HG03095 (cell line): ENCODE measurements around the gene FOCAD.

Experiments used
- ATAC-seq: cut with Tn5 transposase; IDR thresholded peaks from one replicate; pipeline ENCODE4 v1.9.1; 2021; ENCODE audit warnings: moderate library complexity; ENCODE audit not compliant: unreplicated experiment

Gene FOCAD

DNA sequence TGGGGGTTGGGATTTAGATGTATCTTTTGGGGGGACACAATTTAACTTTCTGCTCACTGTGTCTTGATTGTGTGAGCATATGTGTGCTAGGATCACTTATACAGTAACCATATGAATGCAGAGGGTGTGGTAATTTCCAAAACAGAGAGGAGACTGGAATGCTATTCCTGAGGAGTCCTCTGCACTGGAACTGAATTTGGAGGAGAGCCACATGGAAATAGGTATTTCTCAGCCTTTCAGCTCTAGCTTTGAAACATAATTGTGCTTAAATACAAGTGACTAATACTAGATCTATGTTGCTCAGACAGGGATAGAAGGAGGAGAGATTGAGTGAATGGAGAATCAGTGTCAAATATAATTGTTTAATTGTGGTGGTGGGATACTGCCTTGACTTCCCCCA lies 45.5 kb downstream of the FOCAD start:
- no peak for ATAC-seq

GRCh38 chr9:20732118-20732517 lies 48.1 kb downstream of the FOCAD start:
- no peak for ATAC-seq

- no peak for ATAC-seq
Measured at GRCh38 chr9:20734275-20734674, 50.2 kb downstream of the FOCAD start.

- ATAC-seq = no peak
Measured at GRCh38 chr9:20740304-20740703, 56.2 kb downstream of the FOCAD start.

DNA sequence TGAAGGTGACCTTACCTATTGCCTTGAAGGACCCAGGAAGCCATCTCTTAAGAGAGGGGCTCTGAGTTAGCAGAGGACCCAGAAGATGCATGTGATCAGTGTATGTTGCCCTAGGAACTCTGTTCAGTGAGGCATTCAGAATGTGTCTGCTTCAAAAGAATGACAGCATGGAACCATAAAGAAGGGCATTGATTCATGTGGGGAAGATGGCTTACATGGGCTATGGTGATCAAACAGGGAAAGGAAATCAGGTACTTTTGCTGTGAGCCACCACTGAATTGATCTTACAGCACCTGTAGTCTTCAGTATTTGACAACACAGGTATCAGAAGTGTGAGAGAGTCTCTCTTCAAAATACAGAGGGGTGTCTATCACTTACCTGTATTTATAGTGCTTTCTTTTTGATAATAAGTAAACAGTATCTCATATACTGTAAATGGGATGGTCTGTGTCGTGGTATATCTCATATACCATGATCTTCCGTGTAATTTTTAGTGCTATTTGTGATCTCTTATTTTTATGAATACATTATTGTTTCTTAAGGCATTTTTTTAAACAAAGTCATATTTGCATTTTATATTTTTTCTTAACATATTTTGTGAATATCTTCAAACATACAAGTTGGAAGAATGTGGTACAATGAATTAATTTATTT lies 57.0 kb downstream of the FOCAD start:
- ATAC-seq = no peak

- no peak for ATAC-seq
Measured at GRCh38 chr9:20742833-20743232, 58.8 kb downstream of the FOCAD start.

DNA sequence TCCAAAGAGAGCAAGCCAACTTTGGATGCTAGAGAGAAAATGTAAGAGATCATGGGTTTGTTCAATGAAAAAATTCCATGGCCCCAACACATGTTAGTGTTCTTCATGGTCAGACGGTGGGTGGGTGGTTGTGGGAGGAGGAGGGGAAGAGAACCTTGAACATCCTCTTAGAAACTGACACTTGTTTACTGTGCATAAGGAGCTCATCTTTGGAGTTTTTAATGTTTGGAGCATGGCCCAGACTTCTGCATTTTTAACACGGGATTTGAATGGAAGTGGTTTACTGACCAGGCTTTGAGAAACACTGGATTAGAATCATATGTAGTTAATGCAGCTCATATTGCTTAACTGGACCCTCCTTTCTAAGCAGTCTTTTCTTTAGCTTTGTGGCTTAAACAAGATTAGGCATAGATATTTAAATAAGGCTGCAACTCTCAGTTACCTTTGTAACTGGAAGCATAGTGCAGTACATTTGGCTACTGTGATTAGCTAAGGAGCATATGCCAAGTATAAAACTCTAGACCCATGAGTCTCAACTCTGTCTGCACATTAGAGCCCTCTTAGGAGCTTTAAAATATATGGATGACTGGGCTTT lies 60.1 kb downstream of the FOCAD start:
- no peak for ATAC-seq

DNA sequence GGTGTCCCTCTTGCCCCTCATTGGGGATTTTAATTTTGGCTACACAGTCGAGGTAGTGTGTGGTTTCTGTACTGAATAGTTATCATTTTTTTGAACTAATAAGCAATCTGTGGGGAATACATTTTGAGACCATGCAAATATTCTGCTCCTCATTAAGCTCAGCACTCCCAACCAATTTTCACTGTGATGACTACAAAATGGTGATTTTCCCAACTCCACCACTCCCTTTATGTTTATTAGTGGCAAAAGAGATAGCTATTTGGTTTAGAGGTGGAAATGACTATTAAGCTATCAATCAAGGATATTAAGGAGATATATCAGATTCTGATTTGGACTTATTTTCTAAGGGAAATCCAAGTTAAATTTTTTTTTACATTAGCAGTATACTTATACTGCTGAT lies 62.9 kb downstream of the FOCAD start:
- no peak for ATAC-seq

- ATAC-seq = no peak
Measured at GRCh38 chr9:20749496-20750198, 65.6 kb downstream of the FOCAD start.

GRCh38 chr9:20753761-20754160 lies 69.7 kb downstream of the FOCAD start:
- ATAC-seq = no peak

DNA sequence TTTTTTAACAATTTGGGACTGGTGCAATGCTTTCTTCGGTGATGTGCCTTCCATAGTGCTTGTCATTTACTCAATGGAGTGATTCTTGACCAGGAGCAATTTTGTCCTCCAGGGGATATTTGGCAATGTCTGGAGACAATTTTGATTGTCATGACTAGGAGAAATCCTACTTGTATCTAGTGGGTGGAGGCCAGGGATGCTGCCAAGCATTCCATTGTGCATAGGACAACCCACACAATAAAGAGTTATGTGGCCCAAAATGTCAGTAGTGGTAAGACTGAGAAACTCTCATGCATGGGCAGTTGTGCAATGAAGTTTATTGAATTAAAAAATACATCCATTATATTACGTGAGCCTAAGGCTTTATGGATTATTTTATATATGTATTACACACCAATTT lies 70.5 kb downstream of the FOCAD start:
- no peak for ATAC-seq

DNA sequence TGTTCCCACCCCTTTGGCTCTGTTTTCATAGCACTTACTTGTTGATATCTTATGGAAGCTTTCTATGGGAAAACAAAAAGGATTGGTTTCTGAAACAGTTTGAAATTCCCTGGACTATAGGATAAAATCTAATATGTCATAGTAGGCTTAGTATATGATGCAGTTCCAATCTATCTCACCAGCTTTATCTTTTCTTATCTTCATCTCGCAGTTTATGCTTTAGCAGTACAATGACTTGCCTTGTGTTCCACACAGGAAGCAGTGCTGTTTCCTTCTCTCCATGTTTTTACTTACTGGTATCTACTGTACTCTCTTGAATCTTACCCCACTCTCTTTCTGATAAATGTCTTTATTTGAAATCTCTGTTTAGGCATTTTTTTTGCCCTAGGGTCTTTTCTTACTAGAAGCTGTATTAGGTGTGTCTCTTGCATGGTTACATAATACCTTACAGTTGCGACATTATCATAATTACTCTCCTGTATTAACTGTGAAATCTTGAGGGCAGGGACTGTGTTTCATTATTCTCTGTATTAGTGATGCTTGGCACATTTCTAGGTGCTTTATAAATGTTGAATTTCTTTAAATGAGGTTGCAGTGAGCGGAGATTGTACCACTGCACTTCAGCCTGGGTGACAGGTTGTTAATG lies 76.3 kb downstream of the FOCAD start:
- ATAC-seq = no peak

GRCh38 chr9:20770947-20771346 lies 86.9 kb downstream of the FOCAD start:
- no peak for ATAC-seq

DNA sequence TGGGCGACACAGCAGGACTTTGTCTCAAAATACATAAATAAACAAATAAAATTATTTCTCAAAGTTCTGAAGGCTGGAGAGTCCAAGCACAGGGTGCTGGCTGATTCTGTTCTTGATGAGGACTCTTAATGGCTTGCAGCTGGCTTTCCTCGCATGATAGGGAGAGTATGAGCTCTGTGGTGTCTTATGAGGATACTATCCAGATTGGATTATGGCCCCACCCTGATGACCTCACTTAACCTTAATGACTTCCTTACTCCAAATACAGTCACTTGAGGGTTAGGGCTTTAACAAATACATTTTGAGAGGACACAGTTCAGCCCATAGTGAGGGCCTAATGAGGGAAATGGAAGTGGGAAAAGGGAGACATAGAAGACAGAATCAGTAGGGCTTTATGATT lies 87.7 kb downstream of the FOCAD start:
- ATAC-seq = no peak

DNA sequence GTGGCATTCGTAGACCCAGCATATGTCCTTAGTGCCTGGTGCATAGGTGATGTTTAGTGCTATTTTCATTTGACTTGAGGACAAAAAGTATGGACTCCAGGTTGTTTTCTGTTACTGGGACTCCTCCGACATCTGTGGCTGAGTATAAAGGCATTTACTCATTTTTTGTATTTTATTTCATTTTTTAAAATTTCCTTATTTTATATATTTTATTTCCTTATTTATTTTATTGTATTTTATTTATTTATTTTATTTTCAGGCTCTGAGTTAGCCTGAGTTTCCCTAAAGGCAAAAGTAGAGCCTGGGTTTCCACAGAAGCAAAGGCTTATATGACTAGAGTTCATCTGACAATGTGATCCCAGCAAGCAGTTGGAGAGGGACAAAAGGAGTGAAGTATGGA lies 91.6 kb downstream of the FOCAD start:
- no peak for ATAC-seq

DNA sequence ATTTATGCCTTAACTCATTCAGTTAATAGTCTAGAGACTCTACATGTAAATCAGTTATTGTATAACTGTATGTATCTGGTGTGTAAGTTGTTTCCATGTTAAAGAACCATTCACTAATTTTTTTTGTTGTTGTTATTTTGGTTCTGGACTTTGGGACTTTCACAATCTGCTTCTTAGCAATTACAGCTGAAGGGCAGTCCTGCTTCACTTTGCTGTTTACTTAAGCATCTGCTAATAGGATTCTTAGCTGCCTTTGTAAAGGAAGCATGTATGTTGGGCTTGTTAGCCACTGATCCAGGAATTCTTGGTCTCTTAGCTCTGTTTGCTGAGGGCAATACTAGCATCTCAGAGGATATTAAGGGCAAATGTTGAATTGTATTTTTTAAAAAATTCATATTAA lies 97.0 kb downstream of the FOCAD start:
- no peak for ATAC-seq

DNA sequence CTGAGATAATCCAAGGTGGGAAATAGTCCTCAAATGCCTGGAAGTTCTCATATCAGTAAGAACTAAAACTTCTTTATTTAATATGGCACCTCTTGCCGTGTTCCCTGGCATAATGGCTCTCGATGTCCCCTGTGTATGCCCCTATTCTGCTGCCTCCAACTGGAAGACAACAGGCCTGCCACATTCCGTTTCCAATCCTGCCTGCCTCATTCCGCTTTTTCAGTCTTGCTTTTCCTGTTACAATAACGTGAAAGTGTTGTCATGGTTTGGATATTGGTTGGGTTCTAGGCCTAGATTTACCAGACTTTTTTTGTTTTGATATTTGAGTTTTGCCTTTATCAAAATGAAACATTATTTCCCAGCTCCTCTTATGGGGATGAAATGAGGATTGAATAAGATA lies 98.2 kb downstream of the FOCAD start:
- ATAC-seq = no peak

DNA sequence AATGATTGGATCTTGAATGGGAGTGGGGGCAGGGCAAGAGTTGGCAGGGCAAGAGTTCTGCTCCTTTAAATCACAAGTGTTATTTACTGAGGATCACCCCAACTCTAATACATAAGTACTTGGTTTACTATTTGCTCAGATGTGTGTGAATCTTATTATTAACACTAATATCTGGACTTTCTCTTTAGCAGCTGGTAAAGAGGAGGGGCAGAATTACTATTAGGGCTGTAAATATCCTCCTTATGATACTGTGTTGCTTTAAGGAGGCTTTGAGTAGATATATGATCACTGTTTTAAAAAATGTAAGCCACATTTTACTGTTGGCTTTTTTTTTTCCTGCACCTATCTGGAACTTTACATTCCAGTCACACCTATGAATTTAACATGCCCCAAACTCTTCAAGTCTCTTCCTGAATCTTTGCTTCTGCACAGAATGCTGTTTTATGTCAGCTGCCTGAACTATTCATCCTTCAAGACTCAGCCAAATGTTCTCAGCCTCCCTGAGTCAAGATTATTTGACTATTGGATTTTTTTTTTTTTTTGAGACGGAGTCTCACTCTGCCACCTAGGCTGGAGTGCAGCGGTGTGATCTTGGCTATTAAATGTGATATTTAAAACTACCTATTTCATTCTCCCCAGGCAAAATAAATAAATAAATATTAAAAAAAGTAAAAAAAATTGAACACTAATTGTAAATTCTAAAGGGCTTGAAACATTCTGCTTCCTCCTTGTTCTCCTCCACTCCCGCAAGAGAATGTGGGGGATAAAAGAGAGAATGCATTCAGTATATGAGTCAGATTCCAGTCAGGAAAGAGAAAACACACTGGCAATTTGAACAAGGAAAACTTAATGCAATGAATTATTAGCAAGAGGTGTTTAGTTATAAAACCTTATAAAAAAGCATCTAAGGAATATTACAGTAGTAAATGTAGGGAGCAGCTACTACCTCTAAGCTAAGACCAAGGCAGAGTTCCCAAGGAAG lies 99.3 kb downstream of the FOCAD start:
- ATAC-seq = no peak

GRCh38 chr9:20784196-20784595 lies 100.1 kb downstream of the FOCAD start:
- no peak for ATAC-seq

DNA sequence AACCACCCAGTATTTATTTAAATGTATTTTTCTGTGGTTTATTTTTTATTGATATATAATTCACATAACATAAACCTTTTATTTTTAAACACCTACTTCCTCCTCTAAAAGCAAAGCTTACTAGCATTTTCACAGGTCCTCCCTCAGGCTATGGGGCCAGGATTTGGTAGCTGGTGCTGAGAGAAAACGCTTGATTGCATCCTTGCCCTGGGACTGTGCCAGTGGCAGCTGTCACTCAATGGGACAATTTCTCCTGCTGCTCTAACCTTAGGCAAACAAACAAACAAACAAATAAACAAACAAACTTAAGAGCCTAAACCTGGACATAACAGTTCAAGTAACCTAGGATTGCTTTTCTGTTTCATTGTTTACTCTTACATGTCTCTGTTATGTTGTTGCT lies 102.7 kb downstream of the FOCAD start:
- ATAC-seq = no peak
